ENCODE measurements around the gene TKTL2.
"Not testable (repeated sequence)": the region's sequence is repeated elsewhere in the genome, so short reads cannot be mapped to it uniquely, and the experiment has no call there.

TKTL2 gene

GRCh38 chr4:163447481-163447880 is 26.1 kb downstream of the TKTL2 start:
- no peak overlapping the region for H3K4me3 ChIP-seq (ENCODE audit: low read depth, low read length)
- TF ChIP-seq CTCF (IDR thresholded peaks at IDR 0.05; ENCODE audit: low read depth, low read length): no peak

- H3K4me3 ChIP-seq (ENCODE audit: low read depth, low read length): not testable (repeated sequence)
These were observed 26.5 kb downstream of the TKTL2 start for GRCh38 chr4:163447023-163447422.

- TF ChIP-seq CTCF (IDR thresholded peaks at IDR 0.05; ENCODE audit: low read depth, low read length): no peak
- no peak overlapping the region for H3K4me3 ChIP-seq (ENCODE audit: low read depth, low read length)
These were observed 33.5 kb downstream of the TKTL2 start for GRCh38 chr4:163440040-163440439.
